Effector memory CD4-positive, alpha-beta T cell (primary cell): Measurements from ENCODE around the gene ENAH.
"Not testable (repeated sequence)": the region's sequence is repeated elsewhere in the genome, so short reads cannot be mapped to it uniquely, and the experiment has no call there.

Experiments
- DNase-seq, 3 donors: peaks; one replicate each; pipeline ENCODE4 v3.0.0-alpha.2; 2020
- H3K27ac ChIP-seq: 2 replicates; pipeline ENCODE4 v1.7.0; 2013; ENCODE audit warnings: mild to moderate bottlenecking, low read length, moderate library complexity; ENCODE audit not compliant: insufficient read depth, poor library complexity, severe bottlenecking
- H3K27me3 ChIP-seq: replicated peaks from 2 replicates; pipeline ENCODE4 v1.7.0; 2013; ENCODE audit warnings: mild to moderate bottlenecking, low read length; ENCODE audit not compliant: insufficient read depth, control insufficient read depth, poor library complexity, severe bottlenecking
- H3K36me3 ChIP-seq: 2 replicates; pipeline ENCODE4 v1.7.0; 2013; ENCODE audit warnings: mild to moderate bottlenecking, low read length, moderate library complexity; ENCODE audit not compliant: control insufficient read depth, insufficient read depth
- H3K4me1 ChIP-seq: 2 replicates; pipeline ENCODE4 v1.7.0; 2013; ENCODE audit warnings: low read length, mild to moderate bottlenecking; ENCODE audit not compliant: control insufficient read depth, insufficient read depth, poor library complexity, severe bottlenecking
- H3K4me3 ChIP-seq: 2 replicates; pipeline ENCODE4 v1.7.0; 2013; ENCODE audit warnings: low read length, low read depth, mild to moderate bottlenecking; ENCODE audit not compliant: insufficient read depth, poor library complexity, severe bottlenecking
- H3K9me3 ChIP-seq: 2 replicates; pipeline ENCODE4 v1.7.0; 2013; ENCODE audit warnings: mild to moderate bottlenecking, low read length, moderate library complexity; ENCODE audit not compliant: control insufficient read depth

Gene ENAH

GRCh38 chr1:225658041-225658440, 5.1 kb upstream of the ENAH start:
- DNase-seq, result no peak
- Histone ChIP-seq H3K4me3 (no peak overlapping the region), H3K27ac (no peak overlapping the region), H3K36me3 (no peaks in the 10 kb centered on the region), H3K4me1 (peaks cover 5% of the 10 kb centered on the region), H3K9me3 (no peaks in the 10 kb centered on the region), H3K27me3 (no peaks in the 10 kb centered on the region)

GRCh38 chr1:225657462-225657989, 4.6 kb upstream of the ENAH start:
- DNase-seq, result no peak
- Histone ChIP-seq H3K27me3 (no peaks in the 10 kb centered on the region), H3K36me3 (no peaks in the 10 kb centered on the region), H3K27ac (no peak overlapping the region), H3K4me3 (no peak overlapping the region), H3K9me3 (no peaks in the 10 kb centered on the region), H3K4me1 (peaks cover 5% of the 10 kb centered on the region)

- not testable (repeated sequence) for H3K36me3 ChIP-seq, DNase-seq, H3K4me3 ChIP-seq, H3K27ac ChIP-seq, H3K9me3 ChIP-seq, H3K27me3 ChIP-seq
- peaks cover 17% of the 10 kb centered on the region for H3K4me1 ChIP-seq
Observed at GRCh38 chr1:225656259-225656655, 3.3 kb upstream of the ENAH start.

- DNase-seq, result no peak
- no peak overlapping the region for H3K27ac ChIP-seq
Observed at GRCh38 chr1:225655509-225656258, 2.8 kb upstream of the ENAH start.

GRCh38 chr1:225654688-225655508, 2.0 kb upstream of the ENAH start:
- Histone ChIP-seq H3K4me3 (no peak overlapping the region), H3K4me1 (peaks cover 17% of the 10 kb centered on the region), H3K27ac (no peak overlapping the region), H3K9me3 (no peaks in the 10 kb centered on the region), H3K36me3 (no peaks in the 10 kb centered on the region), H3K27me3 (no peaks in the 10 kb centered on the region)
- no peak for DNase-seq

More at GRCh38 chr1:225655509-225656258, 2.8 kb upstream of the ENAH start:
- H3K9me3 ChIP-seq, result no peaks in the 10 kb centered on the region
- H3K4me1 ChIP-seq, result peaks cover 17% of the 10 kb centered on the region
- H3K27me3 ChIP-seq, result no peaks in the 10 kb centered on the region
- H3K4me3 ChIP-seq, result no peak overlapping the region
- no peaks in the 10 kb centered on the region for H3K36me3 ChIP-seq

GRCh38 chr1:225654277-225654597, 1.3 kb upstream of the ENAH start:
- peaks cover 17% of the 10 kb centered on the region for H3K4me1 ChIP-seq
- H3K36me3 ChIP-seq, result no peaks in the 10 kb centered on the region
- no peak for DNase-seq
- no peak overlapping the region for H3K27ac ChIP-seq
- H3K9me3 ChIP-seq, result no peaks in the 10 kb centered on the region
- peak overlapping the region; percentile 71 for H3K4me3 ChIP-seq
- no peaks in the 10 kb centered on the region for H3K27me3 ChIP-seq

GRCh38 chr1:225653463-225654276, 747 bp upstream of the ENAH start:
- H3K27ac ChIP-seq, result no peak overlapping the region
- no peaks in the 10 kb centered on the region for H3K9me3 ChIP-seq
- H3K4me1 ChIP-seq, result peaks cover 17% of the 10 kb centered on the region
- peak overlapping the region; percentile 71 for H3K4me3 ChIP-seq
- no peaks in the 10 kb centered on the region for H3K27me3 ChIP-seq
- H3K36me3 ChIP-seq, result no peaks in the 10 kb centered on the region
- no peak for DNase-seq

- no peaks in the 10 kb centered on the region for H3K36me3 ChIP-seq
- peaks cover 17% of the 10 kb centered on the region for H3K4me1 ChIP-seq
- H3K9me3 ChIP-seq, result no peaks in the 10 kb centered on the region
- DNase-seq, result no peak
- H3K4me3 ChIP-seq, result peak overlapping the region; percentile 75
- H3K27me3 ChIP-seq, result peaks cover 9% of the 10 kb centered on the region
- H3K27ac ChIP-seq, result no peak overlapping the region
Observed at GRCh38 chr1:225651872-225652728, 823 bp downstream of the ENAH start.

GRCh38 chr1:225651376-225651871, 1.5 kb downstream of the ENAH start:
- H3K4me1 ChIP-seq, result peaks cover 17% of the 10 kb centered on the region
- DNase-seq, result no peak

More at GRCh38 chr1:225651376-225651871, 1.5 kb downstream of the ENAH start:
- no peak overlapping the region for H3K27ac ChIP-seq
- H3K27me3 ChIP-seq, result peaks cover 10% of the 10 kb centered on the region
- H3K9me3 ChIP-seq, result no peaks in the 10 kb centered on the region
- H3K36me3 ChIP-seq, result no peaks in the 10 kb centered on the region
- no peak overlapping the region for H3K4me3 ChIP-seq
